IMR-90 (cell line): ENCODE data around the gene CD46. TPM values are rescaled to one million over a fixed set of nuclear protein-coding genes. Genes with fewer than 3 reads are reported as not detected.
A peak's percentile ranks its signal among the peaks of the same experiment; 100 is the strongest.

Source experiments
- ATAC-seq: fragments of 200-7000 bp; cut with Tn5 transposase; 2 replicates; pipeline ENCODE4 v1.9.1; 2020; ENCODE audit warnings: low read depth, mild to moderate bottlenecking, moderate library complexity
- BruUV-seq: library from RNA; stranded (reverse); fragments of 400-500 nt; replicated peaks from 2 replicates; lab custom pipeline; 2021; lab: Mats Ljungman, UMichigan
- CTCF ChIA-PET: fragments of 300-600 bp; formaldehyde crosslinking; extraction: SDS; loops from one replicate; lab custom pipeline; 2021; ENCODE audit warnings: antibody characterized with exemption; lab: Yijun Ruan, JAX
- POLR2A ChIA-PET: fragments of 300-600 bp; sonication (Branson Sonifier 250); formaldehyde crosslinking; loops from one replicate; lab custom pipeline; 2022; ENCODE audit warnings: antibody characterized with exemption; ENCODE audit not compliant: unreplicated experiment; lab: Charles Lee
- DNase-seq: peaks from one replicate; pipeline ENCODE4 v3.0.0; 2013
- H2AFZ ChIP-seq: replicated peaks from 2 replicates; pipeline ENCODE3; 2013; ENCODE audit warnings: low read length, mild to moderate bottlenecking; ENCODE audit not compliant: poor library complexity
- H2AK5ac ChIP-seq: 2 replicates; pipeline ENCODE4 v1.6.1; 2013; ENCODE audit warnings: low read depth, low read length, inconsistent platforms
- H2AK9ac ChIP-seq: replicated peaks from 2 replicates; pipeline ENCODE3; 2013; ENCODE audit warnings: mild to moderate bottlenecking, low read depth, low read length, moderate library complexity; ENCODE audit not compliant: poor library complexity
- H2BK120ac ChIP-seq: 2 replicates; pipeline ENCODE4 v1.6.1; 2013; ENCODE audit warnings: low read depth, low read length, inconsistent platforms
- H2BK15ac ChIP-seq: 3 replicates; pipeline ENCODE4 v1.6.1; 2013; ENCODE audit warnings: low read depth, low read length, inconsistent platforms
- H2BK20ac ChIP-seq: 2 replicates; pipeline ENCODE4 v1.6.1; 2013; ENCODE audit warnings: low read depth, mild to moderate bottlenecking, inconsistent platforms, low read length, moderate library complexity
- H2BK5ac ChIP-seq: 2 replicates; pipeline ENCODE4 v1.6.1; 2013; ENCODE audit warnings: mild to moderate bottlenecking, low read depth, low read length, inconsistent platforms; ENCODE audit not compliant: poor library complexity, severe bottlenecking
- H3K14ac ChIP-seq: replicated peaks from 2 replicates; pipeline ENCODE4 v1.6.1; 2013; ENCODE audit warnings: low read depth, low read length, inconsistent platforms
- H3K18ac ChIP-seq: 2 replicates; pipeline ENCODE4 v1.6.1; 2013; ENCODE audit warnings: low read depth, low read length, control low read depth
- H3K23ac ChIP-seq: 2 replicates; pipeline ENCODE4 v1.6.1; 2013; ENCODE audit warnings: low read depth, low read length, inconsistent platforms
- H3K27ac ChIP-seq: 2 replicates; pipeline ENCODE4 v1.5.1; 2013; ENCODE audit warnings: mild to moderate bottlenecking, control low read depth, low read length; ENCODE audit not compliant: insufficient read depth
- H3K27me3 ChIP-seq: 2 replicates; pipeline ENCODE4 v1.6.1; 2013; ENCODE audit warnings: low read length; ENCODE audit not compliant: control insufficient read depth, insufficient read depth
- H3K36me3 ChIP-seq: 2 replicates; pipeline ENCODE4 v1.6.1; 2013; ENCODE audit warnings: low read length, mixed read lengths; ENCODE audit not compliant: control insufficient read depth, insufficient read depth
- H3K4ac ChIP-seq: 2 replicates; pipeline ENCODE4 v1.6.1; 2013; ENCODE audit warnings: low read depth, low read length, inconsistent platforms
- H3K4me1 ChIP-seq: 2 replicates; pipeline ENCODE4 v1.6.1; 2013; ENCODE audit warnings: low read length, mixed read lengths; ENCODE audit not compliant: control insufficient read depth, insufficient read depth
- H3K4me2 ChIP-seq: 2 replicates; pipeline ENCODE4 v1.6.1; 2013; ENCODE audit warnings: low read depth, mild to moderate bottlenecking, control low read depth, low read length, moderate library complexity
- H3K4me3 ChIP-seq: 2 replicates; pipeline ENCODE4 v1.5.1; 2013; ENCODE audit warnings: low read depth, mild to moderate bottlenecking, control low read depth, low read length, moderate library complexity; ENCODE audit not compliant: insufficient read depth
- H3K56ac ChIP-seq: 2 replicates; pipeline ENCODE4 v1.6.1; 2013; ENCODE audit warnings: low read length, inconsistent platforms; ENCODE audit not compliant: insufficient read depth; ENCODE audit errors: extremely low read depth
- H3K79me1 ChIP-seq, 2 experiments: 2 replicates each; pipeline ENCODE4 v1.6.1; 2013; ENCODE audit warnings: low read length in 2 of 2, inconsistent platforms in 1 of 2, low read depth in 1 of 2
- H3K9ac ChIP-seq: 2 replicates; pipeline ENCODE4 v1.6.1; 2013; ENCODE audit warnings: low read depth, low read length, control low read depth
- H3K9me1 ChIP-seq: 2 replicates; pipeline ENCODE4 v1.6.1; 2013; ENCODE audit warnings: low read length, inconsistent platforms; ENCODE audit not compliant: insufficient read depth
- H3K9me3 ChIP-seq: 2 replicates; pipeline ENCODE4 v1.6.1; 2013; ENCODE audit warnings: low read length; ENCODE audit not compliant: control insufficient read depth, insufficient read depth
- H4K20me1 ChIP-seq: 2 replicates; pipeline ENCODE4 v1.6.1; 2013; ENCODE audit warnings: low read length, inconsistent platforms; ENCODE audit not compliant: insufficient read depth
- H4K5ac ChIP-seq: 2 replicates; pipeline ENCODE4 v1.6.1; 2013; ENCODE audit warnings: mild to moderate bottlenecking, low read depth, low read length, control low read depth
- H4K8ac ChIP-seq, 2 experiments: 2 replicates each; pipeline ENCODE4 v1.6.1; 2013; ENCODE audit warnings: low read depth in 2 of 2, low read length in 2 of 2, control low read depth in 1 of 2, inconsistent platforms in 1 of 2
- H4K91ac ChIP-seq: 2 replicates; pipeline ENCODE4 v1.6.1; 2013; ENCODE audit warnings: low read depth, low read length, inconsistent platforms; ENCODE audit not compliant: insufficient read depth
- CEBPB ChIP-seq: IDR thresholded peaks from 2 replicates; pipeline ENCODE4 v1.6.1; 2012; ENCODE audit warnings: low read depth, low read length, improper control_type of control experiment
- MAFK ChIP-seq: IDR thresholded peaks from 2 replicates; pipeline ENCODE4 v1.6.1; 2012; ENCODE audit warnings: low read depth, low read length, improper control_type of control experiment
- MXI1 ChIP-seq: IDR thresholded peaks from 2 replicates; pipeline ENCODE4 v1.6.1; 2012; ENCODE audit warnings: low read depth, mild to moderate bottlenecking, low read length, moderate library complexity, borderline replicate concordance
- RAD21 ChIP-seq: IDR thresholded peaks from 2 replicates; pipeline ENCODE4 v1.6.1; 2012; ENCODE audit warnings: low read length, improper control_type of control experiment
- RCOR1 ChIP-seq: IDR thresholded peaks from 2 replicates; pipeline ENCODE4 v1.6.1; 2012; ENCODE audit warnings: mild to moderate bottlenecking, low read length, improper control_type of control experiment; ENCODE audit not compliant: insufficient replicate concordance
- RFX5 ChIP-seq: IDR thresholded peaks from 2 replicates; pipeline ENCODE4 v1.8.0; 2012; ENCODE audit warnings: low read depth, mild to moderate bottlenecking, low read length, moderate library complexity
- SMC3 ChIP-seq: fragments of 150-350 bp; IDR thresholded peaks from 2 replicates; pipeline ENCODE4 v1.6.1; 2016; ENCODE audit warnings: low read depth, mild to moderate bottlenecking, antibody characterized with exemption, low read length, moderate library complexity
- USF2 ChIP-seq: fragments of 150-350 bp; IDR thresholded peaks from 2 replicates; pipeline ENCODE4 v1.6.1; 2017; ENCODE audit warnings: mild to moderate bottlenecking, antibody characterized with exemption, low read length, low read depth
- WGBS, 2 experiments: methylation state at CpG; one replicate each; pipeline versions ENCODE4 v1.1.5 to v1.1.7; 2013; ENCODE audit warnings: missing lambda C conversion rate in 2 of 2; ENCODE audit not compliant: insufficient read length in 1 of 2; ENCODE audit errors: extremely low coverage in 2 of 2; 5-methylcytosine and 5-hydroxymethylcytosine counted together
- dilution Hi-C: fragments of 300-500 bp; cut with HindIII; formaldehyde crosslinking; loops from one replicate; pipeline ENCODE4 v1.14.3; 2018; ENCODE audit warnings: low sequenced_read_pairs; ENCODE audit not compliant: unreplicated experiment
- in situ Hi-C: fragments of 300-500 bp; cut with MboI; formaldehyde crosslinking; loops from 3 replicates; pipeline ENCODE4 v1.14.3; 2019; ENCODE audit warnings: low sequenced_read_pairs, inconsistent platforms, mixed read lengths
- intact Hi-C: fragments of 100-400 bp; cut with micrococcal nuclease; formaldehyde crosslinking; loops from 2 replicates; pipeline ENCODE4 v1.10.0; 2022
- polyA plus RNA-seq, 3 experiments: library from polyadenylated mRNA; depleted of rRNA; stranded (reverse); fragments of >200 nt; gene quantifications; 2 replicates each; pipeline ENCODE4 v1.2.3, GENCODE V29; 2012; ENCODE audit warnings: low replicate concordance in 1 of 3
- total RNA-seq: library from RNA; depleted of rRNA; stranded (reverse); fragments of >200 nt; gene quantifications from 2 replicates; pipeline ENCODE4 v1.2.3, GENCODE V29; 2012

Gene CD46
- total and polyA plus RNA-seq, 2 of the 4 experiments (the other 2 are of a cell fraction), result 37.1 to 82.0 TPM

GRCh38 chr1:207793327-207793726 lies 41.5 kb downstream of the CD46 start (continued):
- no peak for TF ChIP-seq USF2

GRCh38 chr1:207794861-207795260 lies 43.0 kb downstream of the CD46 start:
- Histone ChIP-seq H3K4me3 (no peak overlapping the region), H2BK20ac (no peak overlapping the region), H3K56ac (no peak overlapping the region), H2BK120ac (no peak overlapping the region), H3K4me2 (no peak overlapping the region), H3K23ac (no peak overlapping the region), H3K79me1 (no peaks in the 10 kb centered on the region; a peak in 1 of 4 replicates), H3K4ac (no peak overlapping the region), H3K9me1 (peaks cover 2% of the 10 kb centered on the region; the same call in 1 of the 2 replicates), H4K20me1 (no peaks in the 10 kb centered on the region), H2AK5ac (no peak overlapping the region), H3K27ac (no peak overlapping the region), H4K8ac (no peak overlapping the region), H3K14ac (no peak overlapping the region), H3K4me1 (peaks cover 4% of the 10 kb centered on the region; the same call in 1 of the 2 replicates), H3K27me3 (no peaks in the 10 kb centered on the region), H2AFZ (no peak overlapping the region), H4K91ac (no peak overlapping the region), H2BK5ac (no peak overlapping the region), H3K18ac (no peak overlapping the region), H3K36me3 (peaks cover 10% of the 10 kb centered on the region), H2AK9ac (no peak overlapping the region), H2BK15ac (no peak overlapping the region), H3K9ac (no peak overlapping the region), H3K9me3 (no peaks in the 10 kb centered on the region), H4K5ac (no peak overlapping the region)
- POLR2A ChIA-PET, result no interaction called here
- in situ Hi-C loops (no loop called here), dilution Hi-C loops (no loop called here), intact Hi-C loops (loop anchor here (5.0 kb wide), 1 partner anchor 83 kb away; no protein-coding TSS in a partner anchor)
- WGBS, 2 experiments, result no CpG with 5 or more reads among the region's 2 CpGs
- ATAC-seq (no peak), DNase-seq (no peak)
- no TSS peak for BruUV-seq
- TF ChIP-seq SMC3 (no peak), RFX5 (no peak), MXI1 (no peak), RCOR1 (no peak), USF2 (no peak), MAFK (no peak), CEBPB (peak; percentile 62), RAD21 (no peak)
- CTCF ChIA-PET, result interaction anchor here (0.6 kb wide), 1 partner anchor 50 kb away, joined by 4 read pairs; no protein-coding TSS in a partner anchor
